Upper lobe of left lung (tissue), 4 donors: ENCODE results near the gene SBF2.

Source experiments
- EP300 ChIP-seq, 4 donors: sonication (generic); formaldehyde crosslinking; IDR thresholded peaks; one replicate each; pipeline ENCODE4 v1.5.1; 2017; ENCODE audit warnings: antibody characterized with exemption in 4 of 4, control low read depth in 2 of 4
- POLR2A ChIP-seq, 4 donors: fragments of 450-650 bp; IDR thresholded peaks; one replicate each; pipeline ENCODE4 v1.5.1; 2016 to 2017; ENCODE audit warnings: antibody characterized with exemption in 4 of 4, mild to moderate bottlenecking in 2 of 4
- POLR2AphosphoS5 ChIP-seq, 2 donors: sonication (generic); formaldehyde crosslinking; IDR thresholded peaks; one replicate each; pipeline ENCODE4 v1.5.1; 2017; ENCODE audit warnings: antibody characterized with exemption in 2 of 2
- TF ChIP-seq, protein P1 (sequence below), 6 experiments: fragments of 450-650 bp in 4 of 6; fragments of 200-600 bp in 2 of 6; sonication (generic) in 2 of 6; IDR thresholded peaks; one replicate each; pipeline ENCODE4 v1.5.1; 2016 to 2019; ENCODE audit warnings: antibody characterized with exemption in 6 of 6

DNA sequence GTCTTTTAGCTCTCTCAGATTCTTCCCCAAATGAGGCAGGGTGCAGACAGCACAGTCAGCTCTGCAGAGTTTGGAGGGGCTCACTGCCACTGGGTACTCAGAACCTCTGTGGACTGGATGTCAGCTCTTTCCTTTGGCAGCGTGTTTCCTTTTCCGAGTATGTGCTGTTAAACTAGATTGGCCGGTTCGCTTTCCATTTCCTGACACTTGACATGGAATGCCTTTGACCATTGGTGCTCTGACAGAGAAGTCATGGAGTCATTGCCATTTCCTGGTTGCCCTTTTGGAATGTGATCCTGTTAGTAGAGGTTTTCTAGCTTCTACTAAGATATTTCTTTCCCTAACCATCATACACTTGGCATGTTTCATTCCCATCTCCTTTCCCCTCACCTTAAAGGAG is 543.5 kb downstream of the SBF2 start:
- TF ChIP-seq, protein P1, sequence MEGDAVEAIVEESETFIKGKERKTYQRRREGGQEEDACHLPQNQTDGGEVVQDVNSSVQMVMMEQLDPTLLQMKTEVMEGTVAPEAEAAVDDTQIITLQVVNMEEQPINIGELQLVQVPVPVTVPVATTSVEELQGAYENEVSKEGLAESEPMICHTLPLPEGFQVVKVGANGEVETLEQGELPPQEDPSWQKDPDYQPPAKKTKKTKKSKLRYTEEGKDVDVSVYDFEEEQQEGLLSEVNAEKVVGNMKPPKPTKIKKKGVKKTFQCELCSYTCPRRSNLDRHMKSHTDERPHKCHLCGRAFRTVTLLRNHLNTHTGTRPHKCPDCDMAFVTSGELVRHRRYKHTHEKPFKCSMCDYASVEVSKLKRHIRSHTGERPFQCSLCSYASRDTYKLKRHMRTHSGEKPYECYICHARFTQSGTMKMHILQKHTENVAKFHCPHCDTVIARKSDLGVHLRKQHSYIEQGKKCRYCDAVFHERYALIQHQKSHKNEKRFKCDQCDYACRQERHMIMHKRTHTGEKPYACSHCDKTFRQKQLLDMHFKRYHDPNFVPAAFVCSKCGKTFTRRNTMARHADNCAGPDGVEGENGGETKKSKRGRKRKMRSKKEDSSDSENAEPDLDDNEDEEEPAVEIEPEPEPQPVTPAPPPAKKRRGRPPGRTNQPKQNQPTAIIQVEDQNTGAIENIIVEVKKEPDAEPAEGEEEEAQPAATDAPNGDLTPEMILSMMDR (IDR thresholded peaks at IDR 0.05): no peak
- TF ChIP-seq POLR2A (IDR thresholded peaks at IDR 0.05): no peak
- TF ChIP-seq EP300 (IDR thresholded peaks at IDR 0.05): no peak
- no peak for TF ChIP-seq POLR2AphosphoS5 (IDR thresholded peaks at IDR 0.05)
